Liver (tissue), 9 donors: ENCODE measurements around the gene AJM1. TPM values are rescaled to one million over a fixed set of nuclear protein-coding genes. Genes with fewer than 3 reads are reported as not detected.

Experiments used
- DNase-seq: peaks from one replicate; pipeline ENCODE4 v3.0.0-alpha.2; 2017; ENCODE audit warnings: low spot score
- H3K27ac ChIP-seq, 2 donors: one replicate each; pipeline ENCODE4 v1.7.0; 2013; ENCODE audit warnings: inconsistent platforms in 2 of 2, low read length in 2 of 2, control low read depth in 1 of 2, low read depth in 1 of 2, mild to moderate bottlenecking in 1 of 2
- H3K27me3 ChIP-seq, 4 donors: one replicate each; pipeline versions ENCODE4 v1.6.1 to v1.7.0; 2013; ENCODE audit warnings: low read length in 3 of 4, inconsistent platforms in 1 of 4, mild to moderate bottlenecking in 1 of 4, moderate library complexity in 1 of 4; ENCODE audit not compliant: control insufficient read depth in 4 of 4, insufficient read depth in 4 of 4
- H3K36me3 ChIP-seq, 4 donors: one replicate each; pipeline versions ENCODE4 v1.6.1 to v1.7.0; 2013; ENCODE audit warnings: low read length in 3 of 4, mild to moderate bottlenecking in 3 of 4, low read depth in 1 of 4, moderate library complexity in 1 of 4; ENCODE audit not compliant: control insufficient read depth in 4 of 4, insufficient read depth in 3 of 4
- H3K4me1 ChIP-seq, 4 donors: one replicate each; pipeline versions ENCODE4 v1.6.1 to v1.7.0; 2013; ENCODE audit warnings: low read length in 3 of 4, mild to moderate bottlenecking in 3 of 4, moderate library complexity in 1 of 4; ENCODE audit not compliant: control insufficient read depth in 4 of 4, insufficient read depth in 4 of 4
- H3K4me3 ChIP-seq, 3 donors: one replicate each; pipeline versions ENCODE4 v1.6.1 to v1.7.0; 2013; ENCODE audit warnings: low read length in 3 of 3, control low read depth in 1 of 3, low read depth in 1 of 3, mild to moderate bottlenecking in 1 of 3
- H3K9ac ChIP-seq, 2 donors: one replicate each; pipeline ENCODE4 v1.7.0; 2013; ENCODE audit warnings: low read length in 2 of 2, mild to moderate bottlenecking in 2 of 2, moderate library complexity in 2 of 2, control low read depth in 1 of 2, low read depth in 1 of 2
- H3K9me3 ChIP-seq, 4 donors: one replicate each; pipeline versions ENCODE4 v1.6.1 to v1.7.0; 2013; ENCODE audit warnings: low read length in 3 of 4; ENCODE audit not compliant: control insufficient read depth in 4 of 4
- EGR1 ChIP-seq, 2 donors: IDR thresholded peaks; 2 replicates each; pipeline ENCODE4 v1.6.1; 2016 to 2018; ENCODE audit warnings: antibody characterized with exemption in 2 of 2, low read depth in 2 of 2
- FOXA1 ChIP-seq: IDR thresholded peaks from 2 replicates; pipeline ENCODE4 v1.6.1; 2016; ENCODE audit warnings: antibody characterized with exemption
- FOXA2 ChIP-seq: IDR thresholded peaks from 2 replicates; pipeline ENCODE4 v1.6.1; 2016; ENCODE audit warnings: antibody characterized with exemption
- GABPA ChIP-seq, 2 donors: IDR thresholded peaks in 1 of 2; conservative IDR thresholded peaks in 1 of 2; 2 replicates each; pipeline ENCODE4 v1.6.1; 2016; ENCODE audit warnings: antibody characterized with exemption in 2 of 2, mild to moderate bottlenecking in 1 of 2, moderate library complexity in 1 of 2
- HNF4A ChIP-seq, 2 donors: conservative IDR thresholded peaks; 2 replicates each; pipeline ENCODE4 v1.6.1; 2016; ENCODE audit warnings: antibody characterized with exemption in 2 of 2, mild to moderate bottlenecking in 2 of 2
- HNF4G ChIP-seq: IDR thresholded peaks from 2 replicates; pipeline ENCODE4 v1.6.1; 2016; ENCODE audit warnings: antibody characterized with exemption
- JUND ChIP-seq, 2 donors: IDR thresholded peaks; 2 replicates each; pipeline ENCODE4 v1.6.1; 2016; ENCODE audit warnings: antibody characterized with exemption in 2 of 2
- REST ChIP-seq: IDR thresholded peaks from 2 replicates; pipeline ENCODE4 v1.6.1; 2016; ENCODE audit warnings: antibody characterized with exemption, mild to moderate bottlenecking
- TAF1 ChIP-seq: conservative IDR thresholded peaks from 2 replicates; pipeline ENCODE4 v1.6.1; 2016; ENCODE audit warnings: antibody characterized with exemption, mild to moderate bottlenecking
- YY1 ChIP-seq: IDR thresholded peaks from 2 replicates; pipeline ENCODE4 v1.6.1; 2016; ENCODE audit warnings: antibody characterized with exemption, mild to moderate bottlenecking
- WGBS: extraction: QIAGEN DNeasy Blood & Tissue Kit; methylation state at CpG from one replicate; pipeline ENCODE4 v1.1.7; 2013; 5-methylcytosine and 5-hydroxymethylcytosine counted together
- polyA plus RNA-seq, 2 donors: library from polyadenylated mRNA; stranded (reverse) in 1 of 2; unstranded in 1 of 2; fragments of 200-250 nt in 1 of 2; fragments of >200 nt in 1 of 2; fragmentation: Nextera tagmentation in 1 of 2; extraction: Ambion mirVana in 1 of 2; gene quantifications; one replicate each; pipeline versions ENCODE4 v1.2.1 to v1.2.3, GENCODE V29; 2013 to 2015
- total RNA-seq, 2 donors: library from RNA; depleted of rRNA; stranded (reverse); fragments of >200 nt; gene quantifications; one replicate each; pipeline ENCODE4 v1.2.3, GENCODE V29; 2014
- TF ChIP-seq, protein P1 (sequence below): IDR thresholded peaks from 2 replicates; pipeline ENCODE4 v1.6.1; 2016; ENCODE audit warnings: antibody characterized with exemption
- TF ChIP-seq, protein P2 (sequence below): IDR thresholded peaks from 2 replicates; pipeline ENCODE4 v1.6.1; 2016; ENCODE audit warnings: antibody characterized with exemption
- TF ChIP-seq, protein P3 (sequence below): IDR thresholded peaks from 2 replicates; pipeline ENCODE4 v1.6.1; 2016; ENCODE audit warnings: antibody characterized with exemption
- donor health status: healthy.
- donor health status: healthy.
- donor health status: healthy.
- donor health status: healthy.
- donor health status: healthy.

Gene AJM1
- total and polyA plus RNA-seq, 4 donors: 0.56 to 2.3 (median 0.82) TPM

- no peak overlapping the region for H3K9ac ChIP-seq
- H3K36me3 ChIP-seq: peaks cover 12 to 55% (median 23%) of the 10 kb centered on the region in 4 donors
- no peak for DNase-seq
- TF ChIP-seq EGR1 (IDR thresholded peaks at IDR 0.05; ENCODE audit: low read depth in 2 of 2) (no peak), YY1 (no peak), HNF4A (conservative IDR thresholded peaks at IDR 0.05) (no peak), JUND (IDR thresholded peaks at IDR 0.05) (no peak), HNF4G (no peak), FOXA1 (no peak)
- TF ChIP-seq, protein P1, sequence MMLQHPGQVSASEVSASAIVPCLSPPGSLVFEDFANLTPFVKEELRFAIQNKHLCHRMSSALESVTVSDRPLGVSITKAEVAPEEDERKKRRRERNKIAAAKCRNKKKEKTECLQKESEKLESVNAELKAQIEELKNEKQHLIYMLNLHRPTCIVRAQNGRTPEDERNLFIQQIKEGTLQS: no peak
- H3K27ac ChIP-seq: no peak overlapping the region
- H3K4me1 ChIP-seq: no peaks in the 10 kb centered on the region
- H3K9me3 ChIP-seq: no peaks in the 10 kb centered on the region
- H3K4me3 ChIP-seq: no peak overlapping the region
- 93% methylated on average over 30 of the region's 30 CpGs for WGBS
- H3K27me3 ChIP-seq: no peaks in the 10 kb centered on the region
These were observed 11.1 kb upstream of the AJM1 start for GRCh38 chr9:136831002-136831719.

DNA sequence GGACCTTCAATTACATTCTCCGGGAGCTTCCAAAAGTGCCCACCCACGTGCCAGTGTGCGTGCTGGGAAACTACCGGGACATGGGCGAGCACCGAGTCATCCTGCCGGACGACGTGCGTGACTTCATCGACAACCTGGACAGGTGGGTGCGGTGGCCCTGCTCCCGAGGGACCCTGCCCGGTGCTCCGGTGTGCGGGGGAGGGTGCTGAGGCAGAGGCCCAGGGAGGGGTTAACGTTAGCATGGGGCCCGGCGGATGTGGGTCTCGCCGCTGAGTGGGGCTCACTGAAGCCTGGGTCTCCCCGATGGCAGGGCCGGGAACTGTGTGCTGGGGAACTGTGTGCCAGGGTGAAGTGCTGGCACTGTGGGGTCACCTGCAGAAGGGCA, 10.6 kb upstream of the AJM1 start:
- WGBS: 95% methylated on average over 23 of the region's 23 CpGs
- TF ChIP-seq TAF1: no peak
- TF ChIP-seq REST: no peak
- TF ChIP-seq HNF4A (conservative IDR thresholded peaks at IDR 0.05): no peak
- no peak for TF ChIP-seq FOXA1
- TF ChIP-seq HNF4G: no peak
- TF ChIP-seq FOXA2: no peak
- TF ChIP-seq, protein P1: no peak
- TF ChIP-seq, protein P2, sequence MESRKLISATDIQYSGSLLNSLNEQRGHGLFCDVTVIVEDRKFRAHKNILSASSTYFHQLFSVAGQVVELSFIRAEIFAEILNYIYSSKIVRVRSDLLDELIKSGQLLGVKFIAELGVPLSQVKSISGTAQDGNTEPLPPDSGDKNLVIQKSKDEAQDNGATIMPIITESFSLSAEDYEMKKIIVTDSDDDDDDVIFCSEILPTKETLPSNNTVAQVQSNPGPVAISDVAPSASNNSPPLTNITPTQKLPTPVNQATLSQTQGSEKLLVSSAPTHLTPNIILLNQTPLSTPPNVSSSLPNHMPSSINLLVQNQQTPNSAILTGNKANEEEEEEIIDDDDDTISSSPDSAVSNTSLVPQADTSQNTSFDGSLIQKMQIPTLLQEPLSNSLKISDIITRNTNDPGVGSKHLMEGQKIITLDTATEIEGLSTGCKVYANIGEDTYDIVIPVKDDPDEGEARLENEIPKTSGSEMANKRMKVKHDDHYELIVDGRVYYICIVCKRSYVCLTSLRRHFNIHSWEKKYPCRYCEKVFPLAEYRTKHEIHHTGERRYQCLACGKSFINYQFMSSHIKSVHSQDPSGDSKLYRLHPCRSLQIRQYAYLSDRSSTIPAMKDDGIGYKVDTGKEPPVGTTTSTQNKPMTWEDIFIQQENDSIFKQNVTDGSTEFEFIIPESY: no peak
- no peak for TF ChIP-seq EGR1 (IDR thresholded peaks at IDR 0.05; ENCODE audit: low read depth in 2 of 2)
- TF ChIP-seq GABPA (IDR thresholded peaks at IDR 0.05 in 1 of 2, conservative IDR thresholded peaks at IDR 0.05 in 1 of 2): no peak
- TF ChIP-seq, protein P3, sequence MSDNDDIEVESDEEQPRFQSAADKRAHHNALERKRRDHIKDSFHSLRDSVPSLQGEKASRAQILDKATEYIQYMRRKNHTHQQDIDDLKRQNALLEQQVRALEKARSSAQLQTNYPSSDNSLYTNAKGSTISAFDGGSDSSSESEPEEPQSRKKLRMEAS: no peak
- no peak for TF ChIP-seq JUND (IDR thresholded peaks at IDR 0.05)
- no peak for TF ChIP-seq YY1
- H3K4me3 ChIP-seq: no peak overlapping the region
- no peak overlapping the region for H3K9ac ChIP-seq
- no peaks in the 10 kb centered on the region for H3K27me3 ChIP-seq
- H3K4me1 ChIP-seq: no peaks in the 10 kb centered on the region
- peaks cover 12 to 49% (median 21%) of the 10 kb centered on the region in 4 donors for H3K36me3 ChIP-seq
- H3K9me3 ChIP-seq: no peaks in the 10 kb centered on the region
- H3K27ac ChIP-seq: no peak overlapping the region
- DNase-seq: no peak
